Vagina (tissue), 2 donors: Measurements from ENCODE around the gene SORL1-AS1.

Experiments
- DNase-seq, 2 donors: peaks; one replicate each; pipeline ENCODE4 v3.0.0-alpha.2; 2017; ENCODE audit errors: extremely low spot score in 2 of 2
- H3K27ac ChIP-seq: fragments of 200-600 bp; sonication (generic); one replicate; pipeline ENCODE4 v1.5.1; 2019
- H3K27me3 ChIP-seq: fragments of 200-600 bp; sonication (generic); one replicate; pipeline ENCODE4 v1.5.1; 2019
- H3K36me3 ChIP-seq, 2 donors: fragments of 200-600 bp; sonication (generic); one replicate each; pipeline ENCODE4 v1.5.1; 2017 to 2019
- H3K4me1 ChIP-seq: fragments of 200-600 bp; sonication (generic); one replicate; pipeline ENCODE4 v1.5.1; 2019
- H3K4me3 ChIP-seq, 2 donors: fragments of 200-600 bp; sonication (generic); 1 replicate in 1 of 2; 2 replicates in 1 of 2; pipeline ENCODE4 v1.5.1; 2016 to 2019
- H3K9me3 ChIP-seq: fragments of 200-600 bp; sonication (generic); one replicate; pipeline ENCODE4 v1.5.1; 2019
- POLR2A ChIP-seq, 2 donors: fragments of 450-650 bp; IDR thresholded peaks; one replicate each; pipeline ENCODE4 v1.6.1; 2017; ENCODE audit warnings: antibody characterized with exemption in 2 of 2, mild to moderate bottlenecking in 2 of 2, moderate library complexity in 2 of 2
- POLR2AphosphoS5 ChIP-seq, 2 donors: sonication (generic); formaldehyde crosslinking; IDR thresholded peaks; one replicate each; pipeline ENCODE4 v1.9.0; 2017; ENCODE audit warnings: antibody characterized with exemption in 2 of 2, mild to moderate bottlenecking in 2 of 2, low read depth in 1 of 2; ENCODE audit not compliant: insufficient read depth in 1 of 2
- intact Hi-C: fragments of 100-400 bp; cut with DNase I; formaldehyde crosslinking; loops from one replicate; pipeline ENCODE4 v1.15.1; 2023
- TF ChIP-seq, protein P1 (sequence below), 3 experiments: fragments of 450-650 bp in 2 of 3; fragments of 200-600 bp in 1 of 3; sonication (generic) in 1 of 3; IDR thresholded peaks; one replicate each; pipeline ENCODE4 v1.5.1; 2017 to 2019; ENCODE audit warnings: antibody characterized with exemption in 3 of 3, mild to moderate bottlenecking in 2 of 3, moderate library complexity in 2 of 3

SORL1-AS1 gene

GRCh38 chr11:121463689-121464335, 11.0 kb upstream of the SORL1-AS1 start:
- H3K4me3 ChIP-seq = no peak overlapping the region
- peaks cover 48% of the 10 kb centered on the region for H3K4me1 ChIP-seq
- H3K9me3 ChIP-seq = no peaks in the 10 kb centered on the region
- no peaks in the 10 kb centered on the region for H3K36me3 ChIP-seq
- intact Hi-C loops = no loop called here
- TF ChIP-seq POLR2AphosphoS5 (IDR thresholded peaks at IDR 0.05; ENCODE audit: insufficient read depth in 1 of 2, low read depth in 1 of 2) (no peak), POLR2A (IDR thresholded peaks at IDR 0.05) (no peak)
- TF ChIP-seq, protein P1, sequence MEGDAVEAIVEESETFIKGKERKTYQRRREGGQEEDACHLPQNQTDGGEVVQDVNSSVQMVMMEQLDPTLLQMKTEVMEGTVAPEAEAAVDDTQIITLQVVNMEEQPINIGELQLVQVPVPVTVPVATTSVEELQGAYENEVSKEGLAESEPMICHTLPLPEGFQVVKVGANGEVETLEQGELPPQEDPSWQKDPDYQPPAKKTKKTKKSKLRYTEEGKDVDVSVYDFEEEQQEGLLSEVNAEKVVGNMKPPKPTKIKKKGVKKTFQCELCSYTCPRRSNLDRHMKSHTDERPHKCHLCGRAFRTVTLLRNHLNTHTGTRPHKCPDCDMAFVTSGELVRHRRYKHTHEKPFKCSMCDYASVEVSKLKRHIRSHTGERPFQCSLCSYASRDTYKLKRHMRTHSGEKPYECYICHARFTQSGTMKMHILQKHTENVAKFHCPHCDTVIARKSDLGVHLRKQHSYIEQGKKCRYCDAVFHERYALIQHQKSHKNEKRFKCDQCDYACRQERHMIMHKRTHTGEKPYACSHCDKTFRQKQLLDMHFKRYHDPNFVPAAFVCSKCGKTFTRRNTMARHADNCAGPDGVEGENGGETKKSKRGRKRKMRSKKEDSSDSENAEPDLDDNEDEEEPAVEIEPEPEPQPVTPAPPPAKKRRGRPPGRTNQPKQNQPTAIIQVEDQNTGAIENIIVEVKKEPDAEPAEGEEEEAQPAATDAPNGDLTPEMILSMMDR (IDR thresholded peaks at IDR 0.05) = no peak
- no peak for DNase-seq
- H3K27me3 ChIP-seq = no peaks in the 10 kb centered on the region
- H3K27ac ChIP-seq = peak overlapping the region; percentile 82

DNA sequence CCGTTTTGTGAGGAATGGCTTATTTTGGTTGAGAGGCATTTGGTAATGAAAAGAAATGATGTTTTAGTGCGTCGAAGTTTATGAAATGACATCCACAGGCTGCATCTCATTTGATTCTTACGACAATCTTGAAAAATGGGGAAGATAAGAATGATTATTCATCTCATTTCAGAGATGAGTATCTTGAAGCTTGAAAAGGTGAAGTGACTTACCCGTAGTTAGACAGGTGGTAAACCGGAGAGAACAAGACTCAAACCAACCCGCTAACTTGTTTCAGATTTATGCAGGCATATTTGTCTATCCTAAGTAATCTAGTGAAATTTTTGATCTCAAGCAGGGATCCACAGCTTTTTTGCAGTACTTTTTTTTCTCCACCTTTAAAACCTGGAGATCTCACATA, 9.1 kb upstream of the SORL1-AS1 start:
- no peak overlapping the region for H3K27ac ChIP-seq
- no peaks in the 10 kb centered on the region for H3K9me3 ChIP-seq
- TF ChIP-seq, protein P1 (IDR thresholded peaks at IDR 0.05) = no peak
- TF ChIP-seq POLR2A (IDR thresholded peaks at IDR 0.05) = no peak
- no peak for TF ChIP-seq POLR2AphosphoS5 (IDR thresholded peaks at IDR 0.05; ENCODE audit: insufficient read depth in 1 of 2, low read depth in 1 of 2)
- H3K4me1 ChIP-seq = peaks cover 30% of the 10 kb centered on the region
- intact Hi-C loops = no loop called here
- no peak for DNase-seq
- no peaks in the 10 kb centered on the region for H3K27me3 ChIP-seq
- H3K36me3 ChIP-seq = no peaks in the 10 kb centered on the region
- H3K4me3 ChIP-seq = no peak overlapping the region

GRCh38 chr11:121460941-121461514, 8.3 kb upstream of the SORL1-AS1 start:
- no peak for TF ChIP-seq POLR2AphosphoS5 (IDR thresholded peaks at IDR 0.05; ENCODE audit: insufficient read depth in 1 of 2, low read depth in 1 of 2)
- TF ChIP-seq, protein P1 (IDR thresholded peaks at IDR 0.05) = no peak
- TF ChIP-seq POLR2A (IDR thresholded peaks at IDR 0.05) = no peak
- Histone ChIP-seq H3K4me1 (peaks cover 28% of the 10 kb centered on the region), H3K9me3 (no peaks in the 10 kb centered on the region), H3K36me3 (no peaks in the 10 kb centered on the region), H3K4me3 (no peak overlapping the region), H3K27me3 (no peaks in the 10 kb centered on the region), H3K27ac (no peak overlapping the region)
- DNase-seq = no peak
- intact Hi-C loops = no loop called here

- Histone ChIP-seq H3K27ac (no peak overlapping the region), H3K4me1 (peaks cover 13% of the 10 kb centered on the region), H3K9me3 (no peaks in the 10 kb centered on the region), H3K4me3 (no peak overlapping the region), H3K36me3 (no peaks in the 10 kb centered on the region), H3K27me3 (no peaks in the 10 kb centered on the region)
- DNase-seq = no peak
- intact Hi-C loops = no loop called here
- TF ChIP-seq POLR2AphosphoS5 (IDR thresholded peaks at IDR 0.05; ENCODE audit: insufficient read depth in 1 of 2, low read depth in 1 of 2) (no peak), POLR2A (IDR thresholded peaks at IDR 0.05) (no peak)
- TF ChIP-seq, protein P1 (IDR thresholded peaks at IDR 0.05) = no peak
Observed at GRCh38 chr11:121459413-121460017, 6.7 kb upstream of the SORL1-AS1 start.

GRCh38 chr11:121458551-121458950, 5.8 kb upstream of the SORL1-AS1 start:
- H3K27me3 ChIP-seq = no peaks in the 10 kb centered on the region
- H3K9me3 ChIP-seq = no peaks in the 10 kb centered on the region
- no peak for DNase-seq
- H3K27ac ChIP-seq = no peak overlapping the region
- no peak overlapping the region for H3K4me3 ChIP-seq
- TF ChIP-seq POLR2AphosphoS5 (IDR thresholded peaks at IDR 0.05; ENCODE audit: insufficient read depth in 1 of 2, low read depth in 1 of 2) (no peak), POLR2A (IDR thresholded peaks at IDR 0.05) (no peak)
- TF ChIP-seq, protein P1 (IDR thresholded peaks at IDR 0.05) = no peak
- no peaks in the 10 kb centered on the region for H3K36me3 ChIP-seq
- H3K4me1 ChIP-seq = peaks cover 13% of the 10 kb centered on the region
- intact Hi-C loops = no loop called here
